Ishikawa (cell line): Measurements from ENCODE around the gene PSME4.

Experiments used
- CEBPB ChIP-seq: IDR thresholded peaks from 2 replicates; pipeline ENCODE4 v1.6.1; 2012
- CREB1 ChIP-seq: IDR thresholded peaks from 2 replicates; pipeline ENCODE4 v1.6.1; 2012; ENCODE audit warnings: low read depth
- EGR1 ChIP-seq: IDR thresholded peaks from 2 replicates; pipeline ENCODE4 v1.6.1; 2012
- EP300 ChIP-seq: IDR thresholded peaks from 2 replicates; pipeline ENCODE4 v1.6.1; 2012; ENCODE audit warnings: borderline replicate concordance
- FOXM1 ChIP-seq: IDR thresholded peaks from 2 replicates; pipeline ENCODE4 v1.6.1; 2012; ENCODE audit warnings: low read depth, borderline replicate concordance
- NFIC ChIP-seq: IDR thresholded peaks from 2 replicates; pipeline ENCODE4 v1.6.1; 2012
- RAD21 ChIP-seq: IDR thresholded peaks from 2 replicates; pipeline ENCODE4 v1.6.1; 2012; ENCODE audit warnings: low read depth
- TAF1 ChIP-seq: IDR thresholded peaks from 2 replicates; pipeline ENCODE4 v1.6.1; 2012; ENCODE audit warnings: low read depth, mild to moderate bottlenecking
- TCF12 ChIP-seq: IDR thresholded peaks from 2 replicates; pipeline ENCODE4 v1.6.1; 2012; ENCODE audit warnings: low read depth
- TEAD4 ChIP-seq: IDR thresholded peaks from 2 replicates; pipeline ENCODE4 v1.6.1; 2012
- USF1 ChIP-seq: IDR thresholded peaks from 2 replicates; pipeline ENCODE4 v1.6.1; 2012
- YY1 ChIP-seq: IDR thresholded peaks from 2 replicates; pipeline ENCODE4 v1.6.1; 2012; ENCODE audit warnings: low read depth
- ZBTB7A ChIP-seq: IDR thresholded peaks from 2 replicates; pipeline ENCODE4 v1.6.1; 2012; ENCODE audit warnings: low read depth
- TF ChIP-seq, protein P1 (sequence below): IDR thresholded peaks from 2 replicates; pipeline ENCODE4 v1.6.1; 2012
- TF ChIP-seq, protein P2 (sequence below): IDR thresholded peaks from 2 replicates; pipeline ENCODE4 v1.6.1; 2012; ENCODE audit warnings: low read depth, mild to moderate bottlenecking

PSME4 gene

GRCh38 chr2:53905396-53905795, 65.4 kb downstream of the PSME4 start:
- TF ChIP-seq ZBTB7A (no peak), TCF12 (no peak), CREB1 (no peak), RAD21 (no peak), YY1 (no peak), EP300 (no peak), TEAD4 (no peak), FOXM1 (no peak), NFIC (no peak), CEBPB (no peak), TAF1 (no peak), EGR1 (no peak), USF1 (no peak)
- TF ChIP-seq, protein P1, sequence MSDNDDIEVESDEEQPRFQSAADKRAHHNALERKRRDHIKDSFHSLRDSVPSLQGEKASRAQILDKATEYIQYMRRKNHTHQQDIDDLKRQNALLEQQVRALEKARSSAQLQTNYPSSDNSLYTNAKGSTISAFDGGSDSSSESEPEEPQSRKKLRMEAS: no peak
- TF ChIP-seq, protein P2, sequence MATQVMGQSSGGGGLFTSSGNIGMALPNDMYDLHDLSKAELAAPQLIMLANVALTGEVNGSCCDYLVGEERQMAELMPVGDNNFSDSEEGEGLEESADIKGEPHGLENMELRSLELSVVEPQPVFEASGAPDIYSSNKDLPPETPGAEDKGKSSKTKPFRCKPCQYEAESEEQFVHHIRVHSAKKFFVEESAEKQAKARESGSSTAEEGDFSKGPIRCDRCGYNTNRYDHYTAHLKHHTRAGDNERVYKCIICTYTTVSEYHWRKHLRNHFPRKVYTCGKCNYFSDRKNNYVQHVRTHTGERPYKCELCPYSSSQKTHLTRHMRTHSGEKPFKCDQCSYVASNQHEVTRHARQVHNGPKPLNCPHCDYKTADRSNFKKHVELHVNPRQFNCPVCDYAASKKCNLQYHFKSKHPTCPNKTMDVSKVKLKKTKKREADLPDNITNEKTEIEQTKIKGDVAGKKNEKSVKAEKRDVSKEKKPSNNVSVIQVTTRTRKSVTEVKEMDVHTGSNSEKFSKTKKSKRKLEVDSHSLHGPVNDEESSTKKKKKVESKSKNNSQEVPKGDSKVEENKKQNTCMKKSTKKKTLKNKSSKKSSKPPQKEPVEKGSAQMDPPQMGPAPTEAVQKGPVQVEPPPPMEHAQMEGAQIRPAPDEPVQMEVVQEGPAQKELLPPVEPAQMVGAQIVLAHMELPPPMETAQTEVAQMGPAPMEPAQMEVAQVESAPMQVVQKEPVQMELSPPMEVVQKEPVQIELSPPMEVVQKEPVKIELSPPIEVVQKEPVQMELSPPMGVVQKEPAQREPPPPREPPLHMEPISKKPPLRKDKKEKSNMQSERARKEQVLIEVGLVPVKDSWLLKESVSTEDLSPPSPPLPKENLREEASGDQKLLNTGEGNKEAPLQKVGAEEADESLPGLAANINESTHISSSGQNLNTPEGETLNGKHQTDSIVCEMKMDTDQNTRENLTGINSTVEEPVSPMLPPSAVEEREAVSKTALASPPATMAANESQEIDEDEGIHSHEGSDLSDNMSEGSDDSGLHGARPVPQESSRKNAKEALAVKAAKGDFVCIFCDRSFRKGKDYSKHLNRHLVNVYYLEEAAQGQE: no peak

DNA sequence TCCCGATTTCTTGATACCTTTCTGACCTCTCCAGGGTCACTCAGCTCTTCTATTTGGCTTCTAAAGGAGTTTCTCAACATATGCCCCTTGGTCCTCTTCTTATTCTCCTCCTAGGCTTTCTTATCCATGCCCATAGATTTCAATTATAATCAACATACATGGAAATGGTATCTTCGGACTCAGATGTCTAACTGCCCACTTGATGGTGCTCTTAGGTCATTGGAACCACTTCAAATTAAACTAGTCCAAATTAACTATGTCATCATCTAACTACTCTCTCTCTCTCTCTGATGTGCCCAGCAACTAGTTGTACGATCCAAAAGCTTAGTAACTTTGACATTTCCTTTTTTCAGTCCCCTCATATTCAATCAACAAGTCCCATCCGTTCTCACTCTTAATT, 67.8 kb downstream of the PSME4 start:
- TF ChIP-seq, protein P2: no peak
- no peak for TF ChIP-seq USF1
- no peak for TF ChIP-seq RAD21
- no peak for TF ChIP-seq TEAD4
- TF ChIP-seq CEBPB: no peak
- TF ChIP-seq EP300: no peak
- no peak for TF ChIP-seq NFIC
- no peak for TF ChIP-seq ZBTB7A

- TF ChIP-seq TCF12: no peak
Measured at GRCh38 chr2:53901192-53901591, 69.6 kb downstream of the PSME4 start.

GRCh38 chr2:53896864-53897263, 73.9 kb downstream of the PSME4 start:
- TF ChIP-seq TCF12: no peak
- no peak for TF ChIP-seq EGR1
- no peak for TF ChIP-seq CEBPB
- TF ChIP-seq TEAD4: no peak
- no peak for TF ChIP-seq USF1
- no peak for TF ChIP-seq FOXM1
- TF ChIP-seq CREB1: no peak
- TF ChIP-seq EP300: no peak

GRCh38 chr2:53886406-53887280, 84.2 kb downstream of the PSME4 start:
- no peak for TF ChIP-seq CEBPB
- TF ChIP-seq, protein P1: no peak
- TF ChIP-seq USF1: no peak
- TF ChIP-seq YY1: no peak
- no peak for TF ChIP-seq TEAD4
- TF ChIP-seq TCF12: no peak
- TF ChIP-seq EP300: no peak
- TF ChIP-seq FOXM1: no peak
- no peak for TF ChIP-seq ZBTB7A
- TF ChIP-seq EGR1: no peak
- no peak for TF ChIP-seq CREB1
- TF ChIP-seq, protein P2: no peak
- no peak for TF ChIP-seq TAF1
